Vagina (tissue), 2 donors: ENCODE results near the gene ALS2CL. TPM values are rescaled to one million over a fixed set of nuclear protein-coding genes. Genes with fewer than 3 reads are reported as not detected.

Source experiments
- DNase-seq, 2 donors: peaks; one replicate each; pipeline ENCODE4 v3.0.0-alpha.2; 2017; ENCODE audit errors: extremely low spot score in 2 of 2
- H3K27ac ChIP-seq: fragments of 200-600 bp; sonication (generic); one replicate; pipeline ENCODE4 v1.5.1; 2019
- H3K27me3 ChIP-seq: fragments of 200-600 bp; sonication (generic); one replicate; pipeline ENCODE4 v1.5.1; 2019
- H3K36me3 ChIP-seq, 2 donors: fragments of 200-600 bp; sonication (generic); one replicate each; pipeline ENCODE4 v1.5.1; 2017 to 2019
- H3K4me1 ChIP-seq: fragments of 200-600 bp; sonication (generic); one replicate; pipeline ENCODE4 v1.5.1; 2019
- H3K4me3 ChIP-seq, 2 donors: fragments of 200-600 bp; sonication (generic); 1 replicate in 1 of 2; 2 replicates in 1 of 2; pipeline ENCODE4 v1.5.1; 2016 to 2019
- H3K9me3 ChIP-seq: fragments of 200-600 bp; sonication (generic); one replicate; pipeline ENCODE4 v1.5.1; 2019
- POLR2A ChIP-seq, 2 donors: fragments of 450-650 bp; IDR thresholded peaks; one replicate each; pipeline ENCODE4 v1.6.1; 2017; ENCODE audit warnings: antibody characterized with exemption in 2 of 2, mild to moderate bottlenecking in 2 of 2, moderate library complexity in 2 of 2
- POLR2AphosphoS5 ChIP-seq, 2 donors: sonication (generic); formaldehyde crosslinking; IDR thresholded peaks; one replicate each; pipeline ENCODE4 v1.9.0; 2017; ENCODE audit warnings: antibody characterized with exemption in 2 of 2, mild to moderate bottlenecking in 2 of 2, low read depth in 1 of 2; ENCODE audit not compliant: insufficient read depth in 1 of 2
- intact Hi-C: fragments of 100-400 bp; cut with DNase I; formaldehyde crosslinking; loops from one replicate; pipeline ENCODE4 v1.15.1; 2023
- total RNA-seq: library from RNA; depleted of rRNA; stranded (reverse); fragments of >200 nt; gene quantifications from one replicate; pipeline ENCODE4 v1.2.3, GENCODE V29; 2016
- TF ChIP-seq, protein P1 (sequence below), 3 experiments: fragments of 450-650 bp in 2 of 3; fragments of 200-600 bp in 1 of 3; sonication (generic) in 1 of 3; IDR thresholded peaks; one replicate each; pipeline ENCODE4 v1.5.1; 2017 to 2019; ENCODE audit warnings: antibody characterized with exemption in 3 of 3, mild to moderate bottlenecking in 2 of 3, moderate library complexity in 2 of 3

The ALS2CL gene
- total RNA-seq, 1 donor from 2014 or later: 134 TPM

DNA sequence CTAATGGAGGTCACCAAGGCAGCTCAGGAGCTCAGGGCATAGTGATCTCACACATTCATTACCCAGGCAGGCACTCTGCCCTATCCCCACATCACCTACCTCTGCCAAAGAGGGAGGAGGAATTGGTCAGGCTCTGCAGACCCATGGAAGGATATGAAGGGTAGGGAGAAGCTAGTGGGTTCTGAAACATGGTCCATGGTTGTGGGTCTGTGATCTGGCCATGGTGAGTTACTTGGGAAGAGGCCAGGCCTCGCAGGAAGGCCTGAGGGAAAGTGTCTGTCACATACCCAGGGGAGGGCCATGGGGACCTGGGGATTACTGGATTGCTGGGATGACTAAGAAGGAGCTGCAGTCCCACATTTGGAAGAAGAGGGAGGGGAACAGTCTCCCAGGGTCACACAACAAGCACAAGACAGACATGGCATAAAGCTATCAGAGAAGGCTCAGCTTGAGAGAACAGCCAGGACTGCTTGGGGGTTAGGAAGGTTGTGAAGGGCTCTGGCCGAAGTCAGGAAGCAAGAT, 25.6 kb upstream of the ALS2CL start:
- no peaks in the 10 kb centered on the region for H3K9me3 ChIP-seq
- TF ChIP-seq POLR2AphosphoS5 (IDR thresholded peaks at IDR 0.05; ENCODE audit: insufficient read depth in 1 of 2, low read depth in 1 of 2) (no peak), POLR2A (IDR thresholded peaks at IDR 0.05) (no peak)
- TF ChIP-seq, protein P1, sequence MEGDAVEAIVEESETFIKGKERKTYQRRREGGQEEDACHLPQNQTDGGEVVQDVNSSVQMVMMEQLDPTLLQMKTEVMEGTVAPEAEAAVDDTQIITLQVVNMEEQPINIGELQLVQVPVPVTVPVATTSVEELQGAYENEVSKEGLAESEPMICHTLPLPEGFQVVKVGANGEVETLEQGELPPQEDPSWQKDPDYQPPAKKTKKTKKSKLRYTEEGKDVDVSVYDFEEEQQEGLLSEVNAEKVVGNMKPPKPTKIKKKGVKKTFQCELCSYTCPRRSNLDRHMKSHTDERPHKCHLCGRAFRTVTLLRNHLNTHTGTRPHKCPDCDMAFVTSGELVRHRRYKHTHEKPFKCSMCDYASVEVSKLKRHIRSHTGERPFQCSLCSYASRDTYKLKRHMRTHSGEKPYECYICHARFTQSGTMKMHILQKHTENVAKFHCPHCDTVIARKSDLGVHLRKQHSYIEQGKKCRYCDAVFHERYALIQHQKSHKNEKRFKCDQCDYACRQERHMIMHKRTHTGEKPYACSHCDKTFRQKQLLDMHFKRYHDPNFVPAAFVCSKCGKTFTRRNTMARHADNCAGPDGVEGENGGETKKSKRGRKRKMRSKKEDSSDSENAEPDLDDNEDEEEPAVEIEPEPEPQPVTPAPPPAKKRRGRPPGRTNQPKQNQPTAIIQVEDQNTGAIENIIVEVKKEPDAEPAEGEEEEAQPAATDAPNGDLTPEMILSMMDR (IDR thresholded peaks at IDR 0.05): no peak
- peak in 1 of 2 donors; percentile 72 for DNase-seq
- no peaks in the 10 kb centered on the region for H3K4me1 ChIP-seq
- no peak overlapping the region for H3K4me3 ChIP-seq
- no peaks in the 10 kb centered on the region for H3K27me3 ChIP-seq
- no peak overlapping the region for H3K27ac ChIP-seq
- intact Hi-C loops: no loop called here
- no peaks in the 10 kb centered on the region for H3K36me3 ChIP-seq

DNA sequence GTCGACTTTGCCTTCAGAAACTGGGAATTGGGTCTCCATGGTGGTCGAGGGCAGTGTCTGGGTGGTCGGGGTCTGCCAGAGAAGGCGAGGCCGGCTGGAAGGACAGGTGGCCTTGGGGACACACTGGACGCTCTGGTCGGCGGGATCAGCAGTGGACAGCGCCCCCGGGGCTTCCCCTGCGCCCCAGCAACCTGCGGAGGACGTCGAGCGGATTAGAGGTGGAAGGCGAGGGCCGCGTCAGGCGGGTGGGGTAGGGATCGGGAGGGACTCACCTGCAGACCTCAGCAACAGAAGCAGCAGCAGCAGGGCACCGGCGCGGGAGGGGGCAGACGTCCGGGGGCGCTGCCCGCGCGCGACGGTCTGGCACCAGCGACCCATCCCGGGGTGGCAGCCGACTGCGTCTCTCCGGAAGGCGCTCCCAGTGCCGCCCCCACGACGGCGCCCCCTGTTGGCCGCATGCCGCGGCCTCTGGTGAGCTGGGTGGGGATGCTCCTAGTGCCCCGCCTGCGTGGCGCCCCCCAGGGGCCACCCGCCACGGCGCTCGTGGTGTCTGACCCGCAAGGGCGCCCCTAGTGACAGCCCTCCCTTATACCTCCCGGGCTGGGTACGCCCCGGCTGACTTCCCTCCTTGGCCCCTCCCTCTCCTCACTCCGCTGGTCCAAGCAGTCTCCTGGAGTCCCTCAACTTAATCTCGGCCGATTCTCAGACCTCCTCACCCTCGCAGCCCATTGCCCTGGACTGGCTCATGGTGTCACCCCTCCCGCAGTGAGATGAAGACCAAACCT, 24.2 kb upstream of the ALS2CL start, which contains the start of gene PRSS50:
TSS of gene PRSS50 (minus strand) at position 423 of the 785 bp plus-strand sequence. CDS start at position 378, 45 bp downstream.
- Histone ChIP-seq H3K9me3 (no peaks in the 10 kb centered on the region), H3K27me3 (no peaks in the 10 kb centered on the region), H3K4me1 (no peaks in the 10 kb centered on the region), H3K36me3 (no peaks in the 10 kb centered on the region), H3K4me3 (no peak within 1 kb of the TSS), H3K27ac (no peak within 1 kb of the TSS)
- DNase-seq: peak in 1 of 2 donors; percentile 87
- TF ChIP-seq, protein P1 (IDR thresholded peaks at IDR 0.05): no peak
- TF ChIP-seq POLR2AphosphoS5 (IDR thresholded peaks at IDR 0.05; ENCODE audit: insufficient read depth in 1 of 2, low read depth in 1 of 2): no peak
- no peak for TF ChIP-seq POLR2A (IDR thresholded peaks at IDR 0.05)
- intact Hi-C loops: no loop called here

GRCh38 chr3:46716461-46717441, 23.3 kb upstream of the ALS2CL start:
- TF ChIP-seq POLR2AphosphoS5 (IDR thresholded peaks at IDR 0.05; ENCODE audit: insufficient read depth in 1 of 2, low read depth in 1 of 2) (no peak), POLR2A (IDR thresholded peaks at IDR 0.05) (no peak)
- TF ChIP-seq, protein P1 (IDR thresholded peaks at IDR 0.05): no peak
- Histone ChIP-seq H3K4me3 (no peak overlapping the region), H3K4me1 (no peaks in the 10 kb centered on the region), H3K27me3 (no peaks in the 10 kb centered on the region), H3K27ac (no peak overlapping the region), H3K36me3 (no peaks in the 10 kb centered on the region), H3K9me3 (no peaks in the 10 kb centered on the region)
- intact Hi-C loops: no loop called here
- DNase-seq: peak in 1 of 2 donors; percentile 82

- Histone ChIP-seq H3K4me3 (no peak overlapping the region), H3K4me1 (no peaks in the 10 kb centered on the region), H3K36me3 (no peaks in the 10 kb centered on the region), H3K27me3 (no peaks in the 10 kb centered on the region), H3K27ac (no peak overlapping the region), H3K9me3 (no peaks in the 10 kb centered on the region)
- intact Hi-C loops: no loop called here
- TF ChIP-seq POLR2A (IDR thresholded peaks at IDR 0.05) (no peak), POLR2AphosphoS5 (IDR thresholded peaks at IDR 0.05; ENCODE audit: insufficient read depth in 1 of 2, low read depth in 1 of 2) (no peak)
- TF ChIP-seq, protein P1 (IDR thresholded peaks at IDR 0.05): no peak
- DNase-seq: peak in 1 of 2 donors; percentile 72
Observed at GRCh38 chr3:46715507-46716175, 22.2 kb upstream of the ALS2CL start.
